C4-2B (cell line): Measurements from ENCODE around the gene SLCO3A1.

Experiments
- ZFX ChIP-seq: fragments of 450-650 bp; IDR thresholded peaks from 2 replicates; pipeline ENCODE4 v1.6.1; 2017
- TF ChIP-seq, protein P1 (sequence below): fragments of 450-650 bp; conservative IDR thresholded peaks from 2 replicates; pipeline ENCODE4 v1.5.1; 2017; ENCODE audit warnings: mild to moderate bottlenecking

DNA sequence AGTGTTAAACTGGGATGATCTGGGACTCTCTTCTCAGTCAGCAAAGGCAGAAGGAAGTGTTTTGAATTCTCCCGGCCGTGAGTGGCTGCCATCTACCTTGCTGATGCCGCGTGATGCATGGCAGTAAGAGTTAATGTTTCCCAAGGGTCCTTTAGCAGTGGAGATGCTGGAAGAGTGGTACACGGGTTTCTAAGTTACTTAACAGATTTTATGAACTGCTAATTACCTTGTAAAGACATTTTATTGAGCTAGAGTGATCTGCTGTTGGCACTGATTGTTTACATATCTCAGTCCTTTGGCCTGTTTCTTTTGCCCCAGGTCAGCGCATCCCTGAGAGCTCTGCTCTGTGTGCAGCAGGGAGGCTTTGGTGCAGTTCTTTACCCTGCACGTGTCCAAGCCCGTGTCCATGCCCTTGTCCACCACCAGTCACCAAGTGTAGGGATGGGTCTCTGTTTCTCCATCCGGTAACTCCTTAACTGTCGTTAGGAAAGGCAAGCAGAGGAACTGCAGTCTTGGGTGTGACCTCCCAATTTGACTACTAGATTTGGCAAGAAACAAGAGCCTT, 172.3 kb downstream of the SLCO3A1 start:
- TF ChIP-seq, protein P1, sequence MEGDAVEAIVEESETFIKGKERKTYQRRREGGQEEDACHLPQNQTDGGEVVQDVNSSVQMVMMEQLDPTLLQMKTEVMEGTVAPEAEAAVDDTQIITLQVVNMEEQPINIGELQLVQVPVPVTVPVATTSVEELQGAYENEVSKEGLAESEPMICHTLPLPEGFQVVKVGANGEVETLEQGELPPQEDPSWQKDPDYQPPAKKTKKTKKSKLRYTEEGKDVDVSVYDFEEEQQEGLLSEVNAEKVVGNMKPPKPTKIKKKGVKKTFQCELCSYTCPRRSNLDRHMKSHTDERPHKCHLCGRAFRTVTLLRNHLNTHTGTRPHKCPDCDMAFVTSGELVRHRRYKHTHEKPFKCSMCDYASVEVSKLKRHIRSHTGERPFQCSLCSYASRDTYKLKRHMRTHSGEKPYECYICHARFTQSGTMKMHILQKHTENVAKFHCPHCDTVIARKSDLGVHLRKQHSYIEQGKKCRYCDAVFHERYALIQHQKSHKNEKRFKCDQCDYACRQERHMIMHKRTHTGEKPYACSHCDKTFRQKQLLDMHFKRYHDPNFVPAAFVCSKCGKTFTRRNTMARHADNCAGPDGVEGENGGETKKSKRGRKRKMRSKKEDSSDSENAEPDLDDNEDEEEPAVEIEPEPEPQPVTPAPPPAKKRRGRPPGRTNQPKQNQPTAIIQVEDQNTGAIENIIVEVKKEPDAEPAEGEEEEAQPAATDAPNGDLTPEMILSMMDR = no peak
- TF ChIP-seq ZFX = no peak
